Posterior cingulate gyrus (tissue), 11 donors: ENCODE data around the gene FOXP1.

Experiments
- DNase-seq, 10 donors: peaks; one replicate each; pipeline versions ENCODE4 v3.0.0 to v3.0.0-alpha.2; 2020 to 2021; ENCODE audit warnings: mixed read lengths in 3 of 10
- intact Hi-C: fragments of 100-400 bp; cut with DNase I; formaldehyde crosslinking; loops from one replicate; pipeline ENCODE4 v1.15.1; 2023

Gene FOXP1

GRCh38 chr3:71589132-71589531 lies 5.6 kb upstream of the FOXP1 start:
- intact Hi-C loops: loop anchor here (5.0 to 10.0 kb wide), 5 partner anchors 63 to 1057 kb away; no protein-coding TSS in a partner anchor
- no peak for DNase-seq

DNA sequence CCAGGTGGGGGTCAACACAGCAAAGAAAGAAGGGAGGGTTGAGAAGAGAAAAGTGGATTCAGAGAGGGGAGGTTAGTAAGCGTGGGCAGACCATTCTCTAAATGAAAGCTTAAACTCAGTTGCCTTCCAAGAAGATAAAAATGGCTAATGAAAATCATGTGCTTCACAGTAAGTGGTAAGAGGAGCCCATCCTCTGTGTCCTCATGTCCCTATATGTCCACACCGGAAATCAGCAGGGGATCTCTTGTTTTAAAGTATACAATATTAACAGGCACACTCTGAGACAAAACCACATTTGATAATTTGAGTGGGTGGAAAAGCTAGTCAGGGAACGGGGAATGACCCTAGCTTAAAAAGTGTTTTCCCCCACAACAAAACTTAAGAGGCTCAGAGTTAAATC lies 4.4 kb upstream of the FOXP1 start:
- DNase-seq: no peak
- intact Hi-C loops: loop anchor here (5.0 to 10.0 kb wide), 5 partner anchors 64 to 1056 kb away; no protein-coding TSS in a partner anchor

DNA sequence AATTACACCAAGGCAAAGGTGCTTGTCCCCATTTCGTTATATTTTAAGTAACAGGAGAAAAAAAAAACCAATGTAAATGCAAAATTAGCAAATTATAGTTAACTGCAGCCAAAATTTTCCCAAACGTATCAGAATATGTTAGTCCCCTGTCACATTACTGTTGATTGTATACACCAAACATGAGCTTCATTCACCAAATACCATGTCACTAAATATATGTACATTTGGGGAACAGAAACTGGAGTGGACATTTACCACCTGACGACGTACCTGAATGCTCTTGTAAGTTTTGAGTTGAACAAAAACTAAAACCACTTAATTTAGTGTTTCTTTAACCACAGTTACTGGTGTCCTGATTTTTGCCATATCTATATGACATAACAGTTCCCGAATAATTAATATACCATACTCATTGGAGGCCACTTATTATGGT lies 3.3 kb upstream of the FOXP1 start:
- DNase-seq: no peak
- intact Hi-C loops: loop anchor here (5.0 to 10.0 kb wide), 5 partner anchors 65 to 1055 kb away; no protein-coding TSS in a partner anchor

DNA sequence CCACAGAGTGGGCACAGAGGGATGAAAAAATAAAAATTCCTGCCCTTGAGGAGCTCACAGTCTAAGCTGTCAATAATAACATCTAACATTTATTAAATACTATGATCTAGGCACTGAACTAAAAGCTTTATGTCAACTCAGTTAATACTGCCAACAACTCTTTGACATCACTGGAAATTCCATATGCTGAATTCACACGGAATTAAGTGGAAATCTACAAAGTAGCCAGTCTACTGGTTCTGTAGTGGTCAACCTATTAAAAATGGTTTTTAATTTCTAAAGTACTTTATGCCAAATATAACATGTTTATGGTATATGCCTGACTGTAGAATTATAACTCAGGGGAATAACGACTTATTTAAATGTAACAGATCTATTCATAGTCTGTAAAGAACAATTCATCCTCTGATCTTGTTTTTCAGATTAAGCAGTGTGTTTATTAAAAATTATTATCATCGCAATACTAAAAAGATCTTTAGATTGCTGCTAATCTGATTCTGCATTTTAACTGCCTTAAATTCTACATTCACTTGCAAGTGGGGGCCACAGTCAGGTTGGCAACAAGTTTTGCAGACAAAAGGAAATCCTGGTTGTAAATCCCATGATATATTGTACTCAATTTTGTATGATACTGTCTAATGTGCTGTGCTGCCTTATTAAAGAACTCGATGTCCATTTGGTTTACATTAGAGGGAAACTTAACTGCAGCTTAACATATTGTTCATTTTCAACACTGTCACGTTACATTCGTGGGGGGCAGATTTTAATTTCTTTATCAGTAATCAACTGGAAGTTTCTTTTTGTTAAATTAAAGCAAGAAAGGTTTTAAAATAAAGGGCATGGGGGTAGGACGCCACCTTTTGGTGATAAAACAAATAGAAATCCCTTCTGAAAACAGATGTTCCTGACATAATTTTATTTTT lies 2.6 kb upstream of the FOXP1 start:
- intact Hi-C loops: loop anchor here (5.0 to 10.0 kb wide), 5 partner anchors 66 to 1054 kb away; no protein-coding TSS in a partner anchor
- DNase-seq: no peak

DNA sequence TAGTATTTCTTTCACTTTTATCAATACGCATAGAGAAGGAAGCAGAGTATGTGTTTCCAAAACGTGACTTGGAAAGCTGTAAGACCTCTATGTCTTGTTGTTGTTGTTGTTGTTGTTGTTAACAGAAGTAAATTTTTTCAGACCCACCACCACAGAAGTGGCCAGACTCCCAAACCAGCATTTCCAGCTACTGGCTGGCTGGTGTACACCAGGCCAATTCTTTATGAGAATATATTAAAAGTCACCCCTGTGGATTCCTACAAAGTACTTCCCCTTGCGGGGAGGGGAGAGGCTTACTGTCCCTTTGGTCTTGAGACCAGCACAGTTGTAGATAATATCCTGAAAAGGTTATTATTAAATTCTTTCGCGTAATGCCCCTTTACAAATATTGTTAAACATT lies 1.6 kb upstream of the FOXP1 start:
- no peak for DNase-seq

GRCh38 chr3:71584394-71585011 lies 975 bp upstream of the FOXP1 start:
- intact Hi-C loops: loop anchor here (5.0 to 10.0 kb wide), 7 partner anchors 42 to 1052 kb away; no protein-coding TSS in a partner anchor
- DNase-seq: peak in 8 of 10 donors; percentile 21 to 89 (median 47)

More for the DNA sequence above, 1.6 kb upstream of the FOXP1 start:
- intact Hi-C loops: loop anchor here (5.0 to 10.0 kb wide), 5 partner anchors 67 to 1053 kb away; no protein-coding TSS in a partner anchor

GRCh38 chr3:71582612-71583565 lies 639 bp downstream of the FOXP1 start:
- intact Hi-C loops: loop anchor here (2.0 to 10.0 kb wide), 4 partner anchors 41 to 521 kb away; no protein-coding TSS in a partner anchor

DNA sequence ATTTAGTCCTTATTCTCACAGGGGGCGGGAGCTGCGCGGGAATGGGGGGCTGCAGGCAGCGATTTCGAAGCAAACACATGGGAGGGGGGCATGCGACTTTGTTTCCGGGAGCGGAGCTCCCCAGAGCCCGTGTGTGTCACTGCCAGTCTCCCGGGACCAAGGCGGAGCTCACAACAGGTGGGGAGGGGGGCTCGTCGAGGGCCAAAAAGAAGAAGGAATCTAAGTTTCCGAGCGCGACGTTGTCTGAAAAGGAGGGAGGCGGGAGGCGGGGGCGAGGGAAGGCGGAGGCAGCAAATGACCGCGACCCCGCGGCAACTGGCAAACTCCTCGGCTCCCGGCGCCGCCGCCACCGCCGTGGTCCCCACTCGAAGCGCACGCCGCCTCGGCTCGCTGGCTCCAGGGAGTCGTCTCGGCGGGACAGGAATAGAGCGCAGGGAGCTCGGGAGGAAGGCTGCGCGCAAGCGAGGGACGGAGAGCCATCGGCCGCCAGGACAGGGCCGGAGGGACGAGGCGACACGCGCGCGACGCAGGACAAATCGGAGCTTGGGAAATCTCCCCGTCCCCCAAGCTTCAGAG lies 1.4 kb downstream of the FOXP1 start:
- DNase-seq: peak; percentile 19 to 90 (median 52)
- intact Hi-C loops: loop anchor here (2.0 to 10.0 kb wide), 4 partner anchors 40 to 520 kb away; no protein-coding TSS in a partner anchor

More at GRCh38 chr3:71582612-71583565, 639 bp downstream of the FOXP1 start:
- peak; percentile 33 to 91 (median 50) for DNase-seq

DNA sequence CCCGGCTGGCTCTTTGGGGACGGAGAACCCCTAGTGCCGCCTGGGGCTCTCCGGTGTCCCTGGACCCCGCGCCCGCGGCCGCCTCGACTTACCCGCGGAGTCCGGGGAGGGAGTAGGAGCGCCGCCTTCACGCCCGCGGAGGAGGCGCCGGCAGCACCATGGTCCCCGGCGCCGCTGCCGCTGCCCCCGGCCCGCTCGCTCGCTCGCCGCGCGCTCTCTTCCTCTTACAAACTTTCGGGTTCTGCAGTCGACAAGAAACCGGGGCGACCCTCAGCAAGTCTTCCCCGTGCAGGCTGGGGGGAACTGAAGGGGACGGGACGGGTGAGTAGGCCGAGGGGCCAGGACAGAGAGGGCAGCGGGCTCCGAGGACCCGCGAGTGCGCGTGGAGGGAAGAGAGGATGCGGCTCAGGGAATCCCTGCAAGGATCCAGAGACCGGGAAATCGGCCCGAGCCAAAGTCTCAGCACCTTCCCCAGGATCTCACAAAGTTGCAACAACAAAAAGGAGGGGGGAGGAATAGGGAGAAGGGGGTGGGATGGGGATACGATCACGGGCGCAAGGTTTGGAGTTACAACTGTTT lies 2.0 kb downstream of the FOXP1 start:
- peak; percentile 18 to 89 (median 28) for DNase-seq
- intact Hi-C loops: loop anchor here (2.0 to 10.0 kb wide), 4 partner anchors 39 to 519 kb away; no protein-coding TSS in a partner anchor

- no peak for DNase-seq
- intact Hi-C loops: loop anchor here (5.0 to 10.0 kb wide), 3 partner anchors 39 to 519 kb away; no protein-coding TSS in a partner anchor
Observed at GRCh38 chr3:71580636-71581456, 2.7 kb downstream of the FOXP1 start.

GRCh38 chr3:71579935-71580406 lies 3.6 kb downstream of the FOXP1 start:
- DNase-seq: no peak

GRCh38 chr3:71579326-71579934 lies 4.1 kb downstream of the FOXP1 start:
- no peak for DNase-seq
- intact Hi-C loops: loop anchor here (10.0 kb wide), 1 partner anchor 115 kb away; no protein-coding TSS in a partner anchor

More at GRCh38 chr3:71579935-71580406, 3.6 kb downstream of the FOXP1 start:
- intact Hi-C loops: loop anchor here (5.0 to 10.0 kb wide), 4 partner anchors 38 to 518 kb away; no protein-coding TSS in a partner anchor

- DNase-seq: no peak
- intact Hi-C loops: loop anchor here (10.0 kb wide), 1 partner anchor 113 kb away; no protein-coding TSS in a partner anchor
Observed at GRCh38 chr3:71578054-71578751, 5.3 kb downstream of the FOXP1 start.

DNA sequence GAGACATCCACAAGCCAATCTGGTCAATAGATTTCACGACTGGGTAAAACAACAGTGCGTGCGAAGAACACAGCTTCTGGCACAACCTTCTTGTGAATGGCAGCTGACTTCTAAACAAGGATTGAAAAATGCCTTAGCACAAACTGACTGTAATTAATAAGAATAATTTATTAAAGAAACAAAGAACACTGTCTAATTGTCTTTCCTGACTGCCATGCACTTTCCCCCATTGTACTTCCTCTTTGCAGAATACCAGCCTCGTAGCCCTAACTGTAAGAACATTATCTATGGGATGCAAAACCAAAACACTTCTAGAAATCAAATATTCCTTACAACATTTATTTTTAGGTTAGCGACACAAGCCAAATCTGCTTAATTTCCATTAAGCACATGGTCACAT lies 6.5 kb downstream of the FOXP1 start:
- intact Hi-C loops: loop anchor here (10.0 kb wide), 1 partner anchor 112 kb away; no protein-coding TSS in a partner anchor
- DNase-seq: no peak

GRCh38 chr3:71575433-71575832 lies 8.1 kb downstream of the FOXP1 start:
- intact Hi-C loops: loop anchor here (10.0 kb wide), 1 partner anchor 111 kb away; no protein-coding TSS in a partner anchor
- DNase-seq: no peak

- intact Hi-C loops: loop anchor here (10.0 kb wide), 1 partner anchor 108 kb away; no protein-coding TSS in a partner anchor
- DNase-seq: no peak
Observed at GRCh38 chr3:71573181-71573580, 10.3 kb downstream of the FOXP1 start.
